ENCODE measurements around the gene IDUA.

The IDUA gene

DNA sequence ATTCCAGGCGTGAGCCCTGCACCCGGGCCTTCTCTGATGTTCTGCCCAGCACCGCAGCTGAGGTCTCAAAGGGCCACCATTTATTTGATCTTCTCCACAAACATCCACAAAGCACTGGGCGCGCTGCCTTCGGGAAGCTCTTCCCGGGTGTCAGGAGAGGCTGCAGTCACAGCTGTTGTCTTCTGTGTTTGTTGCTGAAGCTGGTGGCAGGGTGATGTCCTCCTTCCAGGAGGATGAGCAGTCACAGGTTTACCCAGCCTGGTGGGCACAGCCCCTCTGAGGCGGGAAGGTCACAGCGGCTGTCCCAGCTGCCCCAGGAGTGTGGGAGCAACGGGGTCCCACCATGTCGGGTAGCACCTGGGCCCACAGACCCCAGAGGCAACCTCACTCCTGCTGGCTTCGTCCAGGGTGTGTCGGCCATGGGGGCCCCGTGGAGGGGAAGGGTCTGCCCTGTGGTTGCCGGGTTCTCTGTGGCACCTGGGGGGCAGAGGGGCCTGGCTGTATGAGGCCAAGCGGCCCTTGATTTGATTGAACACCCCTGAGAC, 52.2 kb downstream of the IDUA start:
- no peak for TF ChIP-seq EZH2phosphoT487 (conservative IDR thresholded peaks at IDR 0.05; ENCODE audit: low read length)
- no peak for TF ChIP-seq CTCF (IDR thresholded peaks at IDR 0.05; ENCODE audit: insufficient read depth, low read length, poor library complexity, severe bottlenecking)
- H3K9me2 ChIP-seq (replicated peaks; ENCODE audit: insufficient read depth, low read length): no peaks in the 10 kb centered on the region
- no peaks in the 10 kb centered on the region for H3K9me3 ChIP-seq (ENCODE audit: insufficient read depth, low read length)
- no peak overlapping the region for H3K4me3 ChIP-seq (ENCODE audit: insufficient read depth, low read length, poor library complexity, severe bottlenecking)
- no peak overlapping the region for H2AFZ ChIP-seq (ENCODE audit: low read depth, low read length, severe bottlenecking)
- H4K20me1 ChIP-seq (ENCODE audit: low read depth, low read length): no peaks in the 10 kb centered on the region
- H3K27ac ChIP-seq (ENCODE audit: low read depth, low read length): no peak overlapping the region
- H3K36me3 ChIP-seq (ENCODE audit: low read length): no peaks in the 10 kb centered on the region
- H3K79me2 ChIP-seq (ENCODE audit: insufficient read depth, low read length): no peaks in the 10 kb centered on the region
- no peak overlapping the region for H3K4me2 ChIP-seq (ENCODE audit: low read depth, low read length, poor library complexity, severe bottlenecking)
- no peaks in the 10 kb centered on the region for H3K27me3 ChIP-seq (ENCODE audit: low read length)
- no peak overlapping the region for H3K9ac ChIP-seq (ENCODE audit: low read length)
- no peaks in the 10 kb centered on the region for H3F3A ChIP-seq (ENCODE audit: insufficient read depth)

GRCh38 chr4:1039493-1040343, 52.9 kb downstream of the IDUA start:
- Histone ChIP-seq H3K9me2 (replicated peaks; ENCODE audit: insufficient read depth, low read length) (no peaks in the 10 kb centered on the region), H3K4me2 (ENCODE audit: low read depth, low read length, poor library complexity, severe bottlenecking) (no peak overlapping the region), H2AFZ (ENCODE audit: low read depth, low read length, severe bottlenecking) (no peak overlapping the region), H3K36me3 (ENCODE audit: low read length) (no peaks in the 10 kb centered on the region), H3F3A (ENCODE audit: insufficient read depth) (no peaks in the 10 kb centered on the region), H3K4me3 (ENCODE audit: insufficient read depth, low read length, poor library complexity, severe bottlenecking) (no peak overlapping the region), H3K9me3 (ENCODE audit: insufficient read depth, low read length) (no peaks in the 10 kb centered on the region), H3K9ac (ENCODE audit: low read length) (no peak overlapping the region), H3K79me2 (ENCODE audit: insufficient read depth, low read length) (no peaks in the 10 kb centered on the region), H3K27ac (ENCODE audit: low read depth, low read length) (no peak overlapping the region), H3K27me3 (ENCODE audit: low read length) (no peaks in the 10 kb centered on the region), H4K20me1 (ENCODE audit: low read depth, low read length) (no peaks in the 10 kb centered on the region)
- TF ChIP-seq EZH2phosphoT487 (conservative IDR thresholded peaks at IDR 0.05; ENCODE audit: low read length) (no peak), CTCF (IDR thresholded peaks at IDR 0.05; ENCODE audit: insufficient read depth, low read length, poor library complexity, severe bottlenecking) (no peak)

- H3K27ac ChIP-seq (ENCODE audit: low read depth, low read length): no peak overlapping the region
- no peak overlapping the region for H2AFZ ChIP-seq (ENCODE audit: low read depth, low read length, severe bottlenecking)
- no peak overlapping the region for H3K4me3 ChIP-seq (ENCODE audit: insufficient read depth, low read length, poor library complexity, severe bottlenecking)
- no peaks in the 10 kb centered on the region for H3K36me3 ChIP-seq (ENCODE audit: low read length)
- H3K9me2 ChIP-seq (replicated peaks; ENCODE audit: insufficient read depth, low read length): no peaks in the 10 kb centered on the region
- no peak overlapping the region for H3K9ac ChIP-seq (ENCODE audit: low read length)
- H3K9me3 ChIP-seq (ENCODE audit: insufficient read depth, low read length): no peaks in the 10 kb centered on the region
- no peaks in the 10 kb centered on the region for H3F3A ChIP-seq (ENCODE audit: insufficient read depth)
- no peak overlapping the region for H3K4me2 ChIP-seq (ENCODE audit: low read depth, low read length, poor library complexity, severe bottlenecking)
- no peaks in the 10 kb centered on the region for H3K79me2 ChIP-seq (ENCODE audit: insufficient read depth, low read length)
- no peaks in the 10 kb centered on the region for H4K20me1 ChIP-seq (ENCODE audit: low read depth, low read length)
- H3K27me3 ChIP-seq (ENCODE audit: low read length): no peaks in the 10 kb centered on the region
- TF ChIP-seq EZH2phosphoT487 (conservative IDR thresholded peaks at IDR 0.05; ENCODE audit: low read length) (no peak), CTCF (IDR thresholded peaks at IDR 0.05; ENCODE audit: insufficient read depth, low read length, poor library complexity, severe bottlenecking) (no peak)
Observed at GRCh38 chr4:1040344-1041146, 53.7 kb downstream of the IDUA start.

Measured in SU-DHL-6 (cell line).